Activated naive CD4-positive, alpha-beta T cell treated with anti-CD3 and anti-CD28 coated beads for 36 hours (primary cell): ENCODE results near the gene EPS8L1. TPM values are rescaled to one million over a fixed set of nuclear protein-coding genes. Genes with fewer than 3 reads are reported as not detected.
A peak's percentile ranks its signal among the peaks of the same experiment; 100 is the strongest.

ENCODE experiments used
- CTCF ChIA-PET: fragments of 350-600 bp; sonication (Branson Sonifier 250); formaldehyde crosslinking; loops from one replicate; lab custom pipeline; 2021; ENCODE audit warnings: antibody characterized with exemption; lab: Charles Lee
- DNase-seq: peaks from one replicate; pipeline ENCODE4 v3.0.0-alpha.2; 2020
- H3K27ac Mint-ChIP-seq: one replicate; pipeline ENCODE4 v1.8.0; 2021; ENCODE audit warnings: mild to moderate bottlenecking, mixed read lengths
- H3K27me3 Mint-ChIP-seq: one replicate; pipeline ENCODE4 v1.8.0; 2021; ENCODE audit warnings: low read depth, mixed read lengths
- H3K36me3 Mint-ChIP-seq: one replicate; pipeline ENCODE4 v1.8.0; 2021; ENCODE audit warnings: low read depth, mixed read lengths
- H3K4me1 Mint-ChIP-seq: one replicate; pipeline ENCODE4 v1.8.0; 2021; ENCODE audit warnings: low read depth, mixed read lengths
- H3K4me3 Mint-ChIP-seq: one replicate; pipeline ENCODE4 v1.8.0; 2021; ENCODE audit warnings: mild to moderate bottlenecking, moderate library complexity, mixed read lengths
- H3K9me3 Mint-ChIP-seq: one replicate; pipeline ENCODE4 v1.8.0; 2021; ENCODE audit warnings: mixed read lengths
- intact Hi-C: fragments of 100-400 bp; cut with micrococcal nuclease; formaldehyde crosslinking; loops from one replicate; pipeline ENCODE4 v1.15.1; 2023
- total RNA-seq, 2 experiments: library from RNA; stranded (reverse); gene quantifications; one replicate each; pipeline ENCODE4 v1.2.3, GENCODE V29; 2021

Gene EPS8L1
- total RNA-seq, 2 experiments from 2014 or later, result 0.88 to 0.89 TPM

- CTCF ChIA-PET, result no interaction called here
- peak; percentile 22 for DNase-seq
- Mint-ChIP-seq H3K4me3 (peak within 1 kb of the TSS; percentile 98), H3K36me3 (no peaks in the 10 kb centered on the region), H3K4me1 (peaks cover 23% of the 10 kb centered on the region), H3K27ac (peak within 1 kb of the TSS; percentile 90), H3K27me3 (peaks cover 2% of the 10 kb centered on the region), H3K9me3 (no peaks in the 10 kb centered on the region)
- intact Hi-C loops, result loop anchor here (1.0 to 5.0 kb wide), 11 partner anchors 36 to 652 kb away; partner anchors contain the start of genes HSPBP1, KMT5C, PPP6R1 and RDH13
Measured at GRCh38 chr19:55116859-55117662, 41.4 kb downstream of the EPS8L1 start, which contains the start of gene PPP1R12C. TSS of gene PPP1R12C (minus strand) at chr19:55117637. CDS start at chr19:55117543, 94 bp downstream.

DNA sequence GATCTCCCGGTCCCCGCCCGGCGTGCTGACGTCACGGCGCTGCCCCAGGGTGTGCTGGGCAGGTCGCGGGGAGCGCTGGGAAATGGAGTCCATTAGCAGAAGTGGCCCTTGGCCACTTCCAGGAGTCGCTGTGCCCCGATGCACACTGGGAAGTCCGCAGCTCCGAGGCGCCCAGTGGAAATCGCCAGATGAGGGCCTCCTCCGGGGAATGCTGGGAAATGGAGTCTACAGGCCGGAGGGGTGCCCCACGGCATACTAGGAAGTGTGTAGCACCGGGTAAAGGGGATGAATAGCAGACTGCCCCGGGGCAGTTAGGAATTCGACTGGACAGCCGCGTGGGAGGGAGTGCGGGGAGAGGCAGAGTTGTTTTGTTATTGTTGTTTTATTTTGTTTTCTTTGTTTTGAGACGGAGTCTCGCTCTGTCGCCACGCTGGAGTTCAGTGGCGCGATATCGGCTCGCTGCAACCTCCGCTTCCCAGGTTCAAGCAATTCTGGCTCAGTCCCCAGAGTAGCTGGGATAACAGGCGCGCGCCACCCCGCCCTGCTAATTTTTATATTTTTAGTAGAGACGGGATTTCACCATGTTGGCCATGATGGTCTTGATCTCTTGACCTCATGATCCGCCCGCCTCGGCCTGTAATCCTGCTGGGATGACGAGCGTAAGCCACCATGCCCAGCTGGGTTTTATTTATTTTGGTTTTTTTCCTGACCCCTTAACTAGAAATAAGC is 42.2 kb downstream of the EPS8L1 start:
- CTCF ChIA-PET, result interaction anchor here (0.6 to 1.2 kb wide), 2 partner anchors 138 to 267 kb away, joined by 3 read pairs; partner anchors contain the start of gene TMEM238
- intact Hi-C loops, result loop anchor here (1.0 to 5.0 kb wide), 10 partner anchors 37 to 653 kb away; partner anchors contain the start of genes HSPBP1, KMT5C, PPP6R1 and RPL28
- Mint-ChIP-seq H3K36me3 (no peaks in the 10 kb centered on the region), H3K27ac (peak overlapping the region; percentile 90), H3K27me3 (peaks cover 2% of the 10 kb centered on the region), H3K9me3 (no peaks in the 10 kb centered on the region), H3K4me1 (peaks cover 23% of the 10 kb centered on the region), H3K4me3 (peak overlapping the region; percentile 98)
- DNase-seq, result peak; percentile 99

- Mint-ChIP-seq H3K27me3 (peaks cover 2% of the 10 kb centered on the region), H3K27ac (peak overlapping the region; percentile 90), H3K9me3 (no peaks in the 10 kb centered on the region), H3K4me3 (peak overlapping the region; percentile 98), H3K4me1 (peaks cover 23% of the 10 kb centered on the region), H3K36me3 (no peaks in the 10 kb centered on the region)
- intact Hi-C loops, result loop anchor here (5.0 kb wide), 1 partner anchor 111 kb away; no protein-coding TSS in a partner anchor
- peak; percentile 67 for DNase-seq
- CTCF ChIA-PET, result interaction anchor here (0.6 to 1.2 kb wide), 2 partner anchors 137 to 266 kb away, joined by 3 read pairs; partner anchors contain the start of gene TMEM238
Measured at GRCh38 chr19:55118401-55118991, 42.8 kb downstream of the EPS8L1 start.

- peak overlapping the region; percentile 28 for H3K27ac Mint-ChIP-seq
- H3K4me3 Mint-ChIP-seq, result peak overlapping the region; percentile 98
- CTCF ChIA-PET, result interaction anchor here (0.6 to 1.2 kb wide), 2 partner anchors 99 to 265 kb away, joined by 3 read pairs; partner anchors contain the start of gene TMEM238
- intact Hi-C loops, result loop anchor here (5.0 kb wide), 1 partner anchor 112 kb away; no protein-coding TSS in a partner anchor
- H3K9me3 Mint-ChIP-seq, result no peaks in the 10 kb centered on the region
- peaks cover 23% of the 10 kb centered on the region for H3K4me1 Mint-ChIP-seq
- peaks cover 4% of the 10 kb centered on the region for H3K27me3 Mint-ChIP-seq
- peak; percentile 10 for DNase-seq
- no peaks in the 10 kb centered on the region for H3K36me3 Mint-ChIP-seq
Measured at GRCh38 chr19:55119053-55119452, 43.4 kb downstream of the EPS8L1 start.

DNA sequence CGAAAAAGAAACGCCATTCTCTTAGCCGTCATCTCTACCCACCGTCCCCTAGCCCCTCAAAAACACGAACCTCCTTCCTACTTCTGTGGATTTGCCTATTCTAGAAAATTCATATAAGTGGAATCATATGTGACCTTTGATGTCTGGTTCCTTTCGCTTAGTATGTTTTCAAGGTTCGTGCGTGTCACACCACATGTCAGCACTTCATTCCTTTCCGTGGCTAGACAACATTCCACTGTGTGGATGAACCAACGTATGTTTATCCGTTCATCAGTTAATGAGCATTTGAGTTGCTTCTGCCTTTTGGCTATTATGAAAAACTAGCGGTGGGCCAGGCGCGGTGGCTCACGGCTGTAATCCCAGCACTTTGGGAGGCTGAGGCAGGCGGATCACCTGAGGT is 55.8 kb downstream of the EPS8L1 start:
- H3K9me3 Mint-ChIP-seq, result no peaks in the 10 kb centered on the region
- intact Hi-C loops, result no loop called here
- CTCF ChIA-PET, result no interaction called here

DNA sequence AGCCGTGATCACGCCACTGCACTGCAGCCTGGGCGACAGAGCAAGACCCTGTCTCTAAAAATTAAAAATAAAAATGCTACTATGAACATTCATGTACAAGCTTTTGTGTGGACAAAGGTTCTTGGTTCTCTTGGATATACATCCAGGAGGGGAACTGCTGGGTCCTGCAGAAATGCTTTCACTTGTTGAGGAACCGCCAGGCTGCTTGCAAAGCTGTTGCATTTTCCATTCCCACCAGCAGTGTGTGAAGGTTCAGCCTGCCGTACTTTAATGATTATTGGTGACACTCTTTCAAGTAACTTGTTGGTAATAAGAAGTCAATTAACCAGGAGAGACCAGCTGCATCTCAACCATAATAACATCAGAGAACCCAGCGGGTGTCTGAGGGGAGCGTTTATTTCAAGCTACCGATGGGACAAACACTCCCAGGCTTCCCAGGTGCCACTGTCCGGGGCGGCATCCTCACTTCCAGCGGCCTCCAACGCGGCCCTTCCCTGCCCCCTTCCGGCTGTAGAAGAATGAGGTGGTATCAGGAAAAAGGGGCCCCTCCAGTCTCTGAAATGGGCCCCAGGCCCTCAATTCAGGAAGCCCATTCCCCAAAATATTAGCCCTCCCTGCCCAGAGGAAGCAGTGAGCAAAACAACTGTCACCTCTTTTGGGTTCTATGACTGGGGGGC is 56.9 kb downstream of the EPS8L1 start:
- H3K4me1 Mint-ChIP-seq, result no peaks in the 10 kb centered on the region
- no peak overlapping the region for H3K27ac Mint-ChIP-seq
- CTCF ChIA-PET, result interaction anchor here (0.9 to 1.3 kb wide), 3 partner anchors 9 to 47 kb away, joined by 3 to 4 read pairs (median 4); no protein-coding TSS in a partner anchor
- peaks cover 35% of the 10 kb centered on the region for H3K27me3 Mint-ChIP-seq
- no peaks in the 10 kb centered on the region for H3K36me3 Mint-ChIP-seq
- DNase-seq, result no peak
- no peak overlapping the region for H3K4me3 Mint-ChIP-seq
- H3K9me3 Mint-ChIP-seq, result no peaks in the 10 kb centered on the region
- intact Hi-C loops, result no loop called here

More for the DNA sequence above, 55.8 kb downstream of the EPS8L1 start:
- Mint-ChIP-seq H3K36me3 (no peaks in the 10 kb centered on the region), H3K4me3 (no peak overlapping the region), H3K27me3 (peaks cover 40% of the 10 kb centered on the region), H3K27ac (no peak overlapping the region), H3K4me1 (no peaks in the 10 kb centered on the region)
- DNase-seq, result no peak

- intact Hi-C loops, result no loop called here
- Mint-ChIP-seq H3K4me1 (no peaks in the 10 kb centered on the region), H3K27me3 (peaks cover 35% of the 10 kb centered on the region)
Measured at GRCh38 chr19:55133639-55134444, 58.2 kb downstream of the EPS8L1 start.

DNA sequence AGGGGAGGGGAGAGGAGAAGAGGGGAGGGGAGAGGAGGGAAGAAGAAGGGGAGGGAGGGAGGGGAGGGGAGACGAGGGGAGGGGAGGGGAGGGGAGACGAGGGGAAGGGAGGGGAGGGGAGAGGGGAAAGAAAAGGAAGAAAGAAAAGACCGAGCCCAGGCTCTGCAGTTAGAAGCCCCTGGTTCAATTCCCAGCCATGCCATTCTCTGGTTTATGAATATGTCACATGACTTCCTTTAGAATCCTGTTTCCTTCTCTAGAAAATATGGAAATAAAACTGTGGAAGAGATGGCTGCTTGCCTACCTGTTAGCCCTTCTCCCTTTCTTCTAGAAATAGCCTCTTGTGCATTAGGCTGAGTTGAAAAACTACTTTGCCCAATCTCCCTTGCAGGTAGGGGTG is 59.1 kb downstream of the EPS8L1 start:
- peaks cover 37% of the 10 kb centered on the region for H3K27me3 Mint-ChIP-seq
- intact Hi-C loops, result no loop called here
- no peak for DNase-seq
- no peaks in the 10 kb centered on the region for H3K36me3 Mint-ChIP-seq
- no peak overlapping the region for H3K4me3 Mint-ChIP-seq
- CTCF ChIA-PET, result interaction anchor here (0.7 kb wide), 1 partner anchor 481 kb away, joined by 4 read pairs; no protein-coding TSS in a partner anchor
- no peak overlapping the region for H3K27ac Mint-ChIP-seq
- no peaks in the 10 kb centered on the region for H3K4me1 Mint-ChIP-seq
- no peaks in the 10 kb centered on the region for H3K9me3 Mint-ChIP-seq

More at GRCh38 chr19:55133639-55134444, 58.2 kb downstream of the EPS8L1 start:
- DNase-seq, result no peak
- Mint-ChIP-seq H3K36me3 (no peaks in the 10 kb centered on the region), H3K4me3 (no peak overlapping the region), H3K9me3 (no peaks in the 10 kb centered on the region), H3K27ac (no peak overlapping the region)
- CTCF ChIA-PET, result interaction anchor here (1.2 kb wide), 1 partner anchor 10 kb away, joined by 3 read pairs; no protein-coding TSS in a partner anchor

- intact Hi-C loops, result no loop called here
- Mint-ChIP-seq H3K27ac (no peak overlapping the region), H3K36me3 (no peaks in the 10 kb centered on the region), H3K4me1 (peaks cover 3% of the 10 kb centered on the region), H3K27me3 (peaks cover 34% of the 10 kb centered on the region), H3K9me3 (no peaks in the 10 kb centered on the region), H3K4me3 (no peak overlapping the region)
- CTCF ChIA-PET, result interaction anchor here (0.9 to 1.9 kb wide), 2 partner anchors 24 to 49 kb away, joined by 3 to 7 read pairs; no protein-coding TSS in a partner anchor
- no peak for DNase-seq
Measured at GRCh38 chr19:55136399-55137102, 60.9 kb downstream of the EPS8L1 start.
